EH (cell line): Measurements from ENCODE around the gene MYOF.
"Not testable (repeated sequence)": the region's sequence is repeated elsewhere in the genome, so short reads cannot be mapped to it uniquely, and the experiment has no call there.

Source experiments
- DNase-seq: peaks from one replicate; pipeline ENCODE4 v3.0.0-alpha.2; 2015; ENCODE audit warnings: low read depth

The MYOF gene

DNA sequence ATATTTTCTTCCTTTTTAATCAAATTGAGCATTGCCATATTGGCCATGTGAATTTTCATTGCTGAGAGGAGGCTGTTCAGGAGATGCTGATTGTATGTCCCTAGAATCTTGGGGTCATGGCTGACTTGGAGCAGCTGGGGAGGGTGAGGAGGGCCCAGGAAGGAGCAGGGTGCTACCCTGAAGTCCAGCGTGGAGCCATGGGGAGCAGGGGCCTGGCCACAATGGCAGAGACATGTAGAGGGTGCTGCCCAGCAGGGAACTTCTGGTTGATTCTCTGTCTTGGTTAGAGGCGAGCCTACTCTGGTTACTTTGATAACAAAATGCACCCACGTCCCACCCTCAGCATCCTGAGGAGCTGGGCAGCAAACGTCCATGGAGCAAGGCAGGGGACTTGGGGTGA, 186.0 kb downstream of the MYOF start:
- DNase-seq = no peak

DNA sequence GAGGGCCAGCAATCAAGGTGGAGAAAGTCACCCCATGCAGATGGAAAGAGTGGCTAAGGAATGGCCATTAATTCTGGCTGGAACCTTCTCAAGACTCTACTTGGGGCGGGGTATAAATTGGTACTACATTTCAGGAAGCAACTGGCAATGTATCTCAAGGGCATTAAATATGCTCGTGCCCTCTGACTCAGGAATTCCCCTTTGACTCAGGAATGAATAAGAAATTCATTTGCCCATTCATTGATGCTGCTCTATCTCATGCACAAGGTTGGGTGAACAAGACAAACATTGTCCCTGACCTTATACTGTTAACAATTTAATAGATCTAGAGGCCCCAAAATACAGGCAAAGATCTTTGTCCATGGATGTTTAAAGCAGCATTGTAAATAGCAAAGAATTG, 188.1 kb downstream of the MYOF start:
- DNase-seq = no peak

DNA sequence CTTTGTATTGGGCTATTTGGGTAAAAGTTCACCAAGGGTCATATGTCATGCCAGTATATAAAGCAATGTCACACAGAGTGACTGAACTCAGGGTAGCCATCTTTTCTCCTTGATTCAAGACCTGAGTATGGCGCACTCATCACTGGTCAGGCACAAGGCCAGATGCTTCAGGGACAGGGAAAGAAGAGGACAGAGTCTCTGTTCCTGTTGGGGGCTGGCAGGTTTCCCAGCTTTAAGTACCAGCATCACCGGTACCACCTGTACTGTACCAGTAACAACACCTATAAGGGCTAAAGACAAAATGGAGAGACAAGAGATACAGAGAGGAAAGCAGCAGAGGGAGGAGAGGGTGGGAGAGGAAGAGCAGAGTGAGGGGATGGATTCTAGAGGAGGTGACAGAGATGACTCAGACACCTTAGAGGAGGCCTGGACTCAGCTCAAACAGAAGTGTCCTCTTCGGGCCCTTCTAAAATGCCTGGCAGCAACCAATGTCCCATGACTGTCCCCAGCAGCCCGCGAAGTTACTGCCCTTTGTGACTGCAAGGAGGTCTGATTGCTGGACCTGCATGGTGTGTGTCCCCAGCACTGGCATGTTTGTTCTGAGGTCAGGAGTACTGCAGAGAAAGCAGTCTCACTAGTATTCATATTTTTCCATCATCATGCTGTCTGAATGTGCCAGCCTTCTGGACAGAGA, 191.3 kb downstream of the MYOF start:
- DNase-seq = no peak

DNA sequence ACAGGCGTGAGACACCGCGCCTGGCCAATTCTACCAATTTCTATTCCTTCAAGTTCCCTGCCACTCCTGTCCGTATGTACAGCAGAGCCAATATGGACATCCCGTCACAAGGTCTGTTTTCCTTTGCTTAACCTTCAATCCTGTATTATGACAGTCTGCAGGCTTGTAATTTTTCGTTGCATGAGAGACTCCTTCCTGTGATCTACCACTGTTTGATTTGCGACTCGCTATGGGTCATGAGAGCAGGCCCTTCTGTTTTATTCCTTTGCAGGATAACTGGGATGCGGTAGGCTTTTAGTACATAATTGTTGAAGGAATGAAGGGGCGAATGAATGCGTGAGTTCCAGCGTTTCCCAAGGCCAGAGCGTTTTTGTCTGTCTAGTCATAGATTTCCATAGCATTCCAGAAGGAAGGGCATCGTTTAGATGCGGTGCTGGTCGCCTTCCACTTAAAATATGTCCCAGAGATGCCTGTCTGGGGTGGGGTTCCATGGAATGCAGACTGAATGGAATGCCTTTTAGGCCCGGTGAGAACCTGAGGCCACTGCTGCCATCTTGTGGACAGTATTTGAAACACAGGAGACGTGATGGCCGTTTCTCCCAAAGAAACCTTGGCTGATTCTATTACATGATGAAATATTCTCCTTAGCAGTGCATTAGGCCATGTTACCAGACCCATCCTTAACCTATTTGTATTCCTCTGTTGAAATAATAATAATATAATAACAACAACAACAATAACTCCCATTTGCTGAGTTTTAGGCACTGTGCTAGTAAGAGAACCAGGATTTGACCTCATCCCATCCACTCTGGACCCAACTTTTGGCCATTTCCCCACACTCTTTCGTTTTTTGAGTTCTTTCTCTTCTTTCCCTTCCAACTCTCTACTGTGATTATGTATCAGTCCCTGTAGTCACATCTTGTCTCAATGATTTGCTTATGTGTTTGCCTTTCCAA, 193.2 kb downstream of the MYOF start:
- DNase-seq = peak; percentile 99

DNA sequence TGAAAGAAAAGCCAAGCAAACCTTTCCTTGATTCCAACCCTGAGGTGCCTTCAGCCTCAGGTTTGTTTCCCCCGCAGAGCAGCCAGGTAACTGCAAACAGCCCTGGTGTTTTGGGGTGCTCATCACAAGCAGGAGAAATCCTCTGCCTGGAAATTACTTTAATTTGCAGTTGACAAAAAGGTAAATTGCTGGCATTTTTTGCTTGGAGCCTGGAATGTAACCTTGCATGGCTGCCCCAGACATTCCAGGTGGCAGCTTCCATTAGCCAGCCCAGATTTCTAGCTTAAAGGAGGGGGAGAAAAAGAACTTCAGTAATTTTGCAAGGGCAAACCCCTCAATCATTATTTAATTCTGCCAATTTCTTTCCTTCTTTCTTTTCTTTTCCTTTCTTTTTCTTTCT, 194.4 kb downstream of the MYOF start:
- no peak for DNase-seq

DNA sequence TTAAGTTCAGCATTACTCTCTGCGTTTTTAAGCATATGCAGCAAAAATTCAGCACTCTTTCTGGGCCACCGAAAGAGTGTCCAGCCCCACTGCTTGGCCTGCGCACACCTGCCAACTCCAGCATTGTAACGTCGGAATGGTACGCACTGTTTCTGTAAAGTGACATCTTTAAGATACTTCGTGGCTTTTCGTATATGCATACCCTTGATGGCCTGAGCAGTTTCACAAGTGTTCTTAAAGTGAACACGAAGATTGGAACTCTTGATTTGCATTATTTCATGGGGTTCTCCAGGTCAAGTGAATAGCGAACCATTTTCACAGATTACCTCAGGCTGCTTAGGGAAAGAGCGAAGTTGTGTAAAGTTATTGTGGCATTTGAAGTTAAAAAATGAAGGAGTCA, 197.9 kb downstream of the MYOF start:
- DNase-seq = not testable (repeated sequence)

DNA sequence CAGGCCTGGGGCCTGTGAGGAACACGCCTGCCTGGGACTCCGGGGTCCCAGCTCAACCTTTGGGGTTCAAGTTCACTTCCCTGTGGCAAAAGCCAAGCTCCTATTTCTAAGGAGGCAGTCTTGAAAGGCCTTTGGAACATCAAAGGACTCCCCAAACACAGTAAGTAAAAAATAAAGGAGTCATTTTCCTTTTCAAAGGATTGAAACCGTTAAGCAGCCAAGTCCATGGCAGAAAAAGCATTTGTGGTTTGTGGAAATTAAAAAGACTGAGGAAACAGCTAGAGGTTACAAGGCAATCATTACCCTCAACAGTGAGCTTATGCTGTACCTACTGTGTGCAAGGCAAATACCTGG, 200.8 kb downstream of the MYOF start:
- DNase-seq = no peak

DNA sequence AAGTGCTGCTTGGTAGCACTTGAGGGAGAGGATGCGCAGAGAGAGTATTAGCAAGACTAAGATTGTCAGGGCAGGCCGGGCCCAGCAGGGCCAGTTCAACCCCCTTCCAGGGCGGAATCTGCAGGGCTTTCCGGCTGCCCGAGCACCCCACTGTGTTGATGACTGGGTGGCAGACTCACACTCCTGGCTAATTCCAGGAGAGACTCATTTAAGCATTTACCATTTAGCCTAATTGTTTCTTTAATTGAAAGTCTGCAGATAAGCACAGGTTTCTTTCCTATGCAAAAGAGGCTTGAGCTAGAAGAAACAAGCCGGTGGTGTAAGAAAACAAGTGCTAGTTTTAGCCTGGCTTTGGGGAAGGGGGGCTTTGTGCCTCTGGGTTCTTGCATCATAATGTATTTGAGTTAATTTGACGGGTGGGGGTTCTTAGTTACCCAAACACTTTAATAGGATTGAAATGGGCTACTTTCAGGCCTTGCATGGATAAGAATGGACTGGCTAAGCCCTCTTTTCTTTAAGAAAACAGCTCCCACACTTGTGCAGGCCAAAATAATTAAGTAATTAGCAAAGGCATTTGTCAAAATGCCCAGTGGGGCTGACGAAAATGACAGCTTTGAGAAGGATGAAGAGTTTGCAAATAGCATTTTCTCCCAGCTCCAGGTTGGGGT, 201.3 kb downstream of the MYOF start:
- no peak for DNase-seq

DNA sequence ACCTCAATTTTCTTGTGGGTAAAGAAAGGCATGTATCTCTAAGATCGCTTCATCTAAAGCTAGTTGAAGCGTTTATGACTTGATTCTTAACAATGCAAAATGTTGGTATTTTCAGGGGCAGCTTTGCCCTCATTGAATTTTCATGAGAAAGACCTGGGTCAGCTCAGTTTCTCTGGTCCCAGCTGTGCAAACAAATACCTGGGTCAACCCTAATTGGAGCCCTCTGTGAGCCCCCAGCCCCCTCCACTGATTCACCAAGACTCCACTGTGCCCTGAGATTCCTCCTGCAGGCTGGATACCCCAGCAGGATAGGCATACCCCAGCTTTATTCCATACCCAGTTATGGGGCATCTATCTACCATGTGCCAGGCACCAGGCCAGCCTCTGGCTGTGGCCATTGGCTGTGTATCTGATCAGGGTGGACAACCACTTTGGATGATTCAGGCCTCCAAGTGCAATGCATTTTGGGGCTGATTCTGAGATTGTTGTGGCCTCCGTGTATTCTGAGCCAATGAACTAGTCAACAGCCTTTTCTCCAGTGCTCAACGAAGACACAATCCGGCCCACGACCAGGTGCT, 201.9 kb downstream of the MYOF start:
- DNase-seq = no peak

DNA sequence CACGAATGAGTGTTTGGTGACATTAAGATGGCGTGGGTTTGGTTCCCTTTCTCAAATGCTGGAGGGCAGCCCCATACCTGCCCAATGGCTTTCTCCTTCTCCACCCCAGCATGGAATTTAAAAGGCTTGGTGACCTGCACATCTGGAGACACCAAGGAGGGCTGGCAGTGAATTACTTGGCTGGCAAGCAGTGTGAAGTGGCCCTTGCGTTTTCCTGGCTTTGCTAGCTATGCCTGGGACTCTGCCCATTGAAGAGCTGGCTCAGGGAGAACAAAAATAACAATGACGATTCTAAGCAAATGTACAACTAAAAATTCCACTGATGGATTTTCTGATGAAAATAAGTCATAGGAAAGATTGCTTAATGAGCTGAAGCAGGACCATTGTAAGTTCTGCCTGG, 204.8 kb downstream of the MYOF start:
- no peak for DNase-seq

DNA sequence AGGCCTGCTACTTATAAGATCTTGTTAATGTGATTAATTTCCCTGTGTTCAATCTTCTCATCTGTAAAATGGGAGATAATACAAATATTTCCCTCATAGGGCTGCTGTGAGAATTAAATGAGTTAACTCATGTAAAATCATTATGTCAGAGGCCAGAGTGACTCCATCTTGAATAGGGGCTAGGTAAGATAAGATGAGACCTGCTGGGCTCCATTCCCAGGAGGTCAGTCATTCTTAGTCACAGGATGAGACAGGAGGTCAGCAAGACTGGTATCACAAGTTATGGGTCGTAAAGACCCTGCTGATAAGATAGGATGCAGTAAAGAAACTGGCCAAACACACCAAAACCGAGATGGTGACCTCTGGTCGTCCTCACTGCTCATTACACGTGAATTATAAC, 207.7 kb downstream of the MYOF start:
- no peak for DNase-seq

DNA sequence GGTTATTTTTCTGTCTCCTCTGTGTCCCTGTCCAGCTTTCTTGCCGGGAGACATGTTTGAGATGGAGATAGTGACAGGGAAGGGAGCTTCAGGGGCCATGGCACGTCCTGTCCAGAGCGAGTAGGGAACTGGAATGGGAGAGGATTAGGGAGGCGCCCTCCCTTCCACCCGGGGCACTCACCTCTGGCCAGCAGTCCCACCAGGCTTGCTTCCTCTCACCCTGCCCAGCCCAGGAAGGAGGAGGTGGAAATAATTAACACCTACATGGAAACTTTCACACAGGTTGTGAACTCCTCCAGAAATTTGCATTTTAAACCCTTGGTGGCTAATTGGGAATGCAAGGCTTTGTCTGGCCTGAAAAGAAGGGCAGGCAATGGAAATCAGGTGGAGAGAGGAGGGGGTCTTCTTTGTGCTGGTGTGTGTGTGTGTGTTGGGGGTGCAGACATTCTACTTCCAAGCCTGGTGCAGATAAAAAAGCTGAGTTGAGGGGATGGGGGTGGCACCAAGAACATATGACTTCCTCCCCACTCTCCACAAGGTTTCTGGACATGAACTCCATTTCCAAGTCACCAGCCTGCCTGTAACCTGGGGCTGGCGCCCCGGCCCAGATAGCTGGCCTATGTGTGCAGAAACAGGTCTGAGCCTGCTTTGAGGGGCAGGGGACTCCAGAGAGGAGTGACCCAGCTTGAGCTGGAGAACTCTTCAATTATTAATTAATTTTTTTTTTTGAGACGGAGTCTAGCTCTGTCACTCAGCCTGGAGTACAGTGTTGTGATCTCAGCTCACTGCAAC, 209.1 kb downstream of the MYOF start:
- no peak for DNase-seq

DNA sequence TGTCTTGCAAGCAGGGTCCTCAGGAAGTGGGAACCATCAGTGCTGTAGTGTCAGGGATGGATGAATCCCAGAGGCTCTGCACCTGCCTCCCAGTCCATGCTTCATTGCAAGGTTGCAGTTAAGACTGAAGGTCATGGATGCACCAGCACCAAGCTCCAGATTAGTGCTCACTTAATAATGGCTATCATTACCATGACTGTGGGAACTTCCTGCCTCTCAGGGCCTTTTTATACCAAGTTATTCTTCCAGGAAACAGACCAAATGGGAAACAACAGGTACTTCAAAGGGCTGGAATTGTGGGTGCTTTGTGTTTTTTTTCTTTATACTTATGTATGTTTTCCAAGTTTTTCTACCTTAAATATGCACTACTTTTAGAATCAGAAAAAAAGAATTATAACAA, 210.8 kb downstream of the MYOF start:
- DNase-seq = no peak

DNA sequence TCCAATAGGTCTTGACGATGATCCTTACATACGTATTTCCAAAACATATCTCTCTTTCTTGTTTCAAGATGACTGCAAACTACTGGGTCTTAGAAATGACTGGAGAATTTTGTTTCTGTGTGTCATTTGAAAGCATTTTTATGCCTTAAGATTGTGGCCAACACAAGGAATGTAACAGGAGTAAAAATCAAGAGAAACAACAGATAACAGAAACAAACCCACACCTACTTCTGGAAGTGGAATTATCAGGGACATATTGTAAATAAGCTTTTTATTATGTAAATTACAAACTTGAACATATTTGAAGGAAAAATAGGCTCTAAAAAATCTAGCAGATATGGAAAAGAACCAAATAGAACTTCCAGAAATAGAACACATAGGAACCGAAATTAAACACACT, 212.9 kb downstream of the MYOF start:
- DNase-seq = no peak

DNA sequence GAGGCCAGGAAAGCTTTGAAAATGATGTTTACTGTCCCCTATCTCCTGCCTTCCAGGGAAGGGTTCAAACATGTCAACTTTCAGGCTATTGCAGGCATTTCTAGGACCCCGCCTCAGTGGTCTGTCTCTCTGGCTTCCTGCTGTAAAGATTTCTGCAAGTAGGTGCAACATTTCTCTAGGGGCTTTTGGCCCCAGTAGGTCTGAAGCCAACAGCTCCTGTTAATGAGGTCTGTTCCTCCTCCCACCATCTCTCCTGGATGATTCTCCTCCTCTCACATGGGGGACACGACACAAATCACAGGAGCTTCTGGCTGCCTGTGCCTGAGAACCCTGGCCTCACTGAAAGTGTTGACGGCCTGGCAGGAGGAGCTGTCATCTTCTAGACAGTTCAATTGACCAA, 214.1 kb downstream of the MYOF start:
- DNase-seq = no peak

DNA sequence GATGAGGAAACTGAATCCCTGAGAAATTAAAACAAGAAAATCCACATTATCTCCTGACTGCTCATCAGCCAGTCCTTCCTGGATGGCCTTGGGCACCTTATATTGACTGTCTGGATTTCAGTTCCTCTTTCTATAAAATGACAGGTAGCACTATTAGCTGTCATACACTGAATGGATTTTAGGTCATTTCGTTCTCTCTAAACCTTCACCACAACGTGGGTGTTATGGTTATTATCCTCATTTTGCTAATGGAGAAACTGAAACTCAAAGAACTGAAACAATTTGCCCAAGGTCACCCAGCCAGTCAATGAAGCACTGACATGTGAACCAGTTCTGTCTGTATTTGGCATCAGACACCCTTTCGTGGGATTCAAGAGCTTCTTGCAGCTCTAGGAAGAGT, 214.6 kb downstream of the MYOF start:
- DNase-seq = no peak

DNA sequence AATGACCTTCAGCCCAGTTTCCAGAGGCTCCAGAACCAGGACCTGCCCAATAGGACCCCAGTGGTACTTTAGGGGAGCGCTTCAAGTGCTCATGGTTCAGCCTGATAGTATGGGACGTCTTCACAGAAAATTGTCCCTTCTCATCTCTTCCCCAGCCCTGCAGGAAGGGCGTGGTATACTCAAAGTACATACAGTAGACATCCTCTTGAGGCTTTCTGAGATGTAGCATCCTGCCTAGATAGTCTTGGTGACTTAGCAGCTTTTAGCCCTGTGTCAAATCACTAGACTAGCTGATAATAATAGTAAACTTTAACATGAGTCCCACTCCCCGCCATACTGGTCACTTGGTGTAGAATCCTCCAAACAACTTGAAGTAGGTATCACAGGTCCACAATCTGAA, 215.3 kb downstream of the MYOF start:
- no peak for DNase-seq

DNA sequence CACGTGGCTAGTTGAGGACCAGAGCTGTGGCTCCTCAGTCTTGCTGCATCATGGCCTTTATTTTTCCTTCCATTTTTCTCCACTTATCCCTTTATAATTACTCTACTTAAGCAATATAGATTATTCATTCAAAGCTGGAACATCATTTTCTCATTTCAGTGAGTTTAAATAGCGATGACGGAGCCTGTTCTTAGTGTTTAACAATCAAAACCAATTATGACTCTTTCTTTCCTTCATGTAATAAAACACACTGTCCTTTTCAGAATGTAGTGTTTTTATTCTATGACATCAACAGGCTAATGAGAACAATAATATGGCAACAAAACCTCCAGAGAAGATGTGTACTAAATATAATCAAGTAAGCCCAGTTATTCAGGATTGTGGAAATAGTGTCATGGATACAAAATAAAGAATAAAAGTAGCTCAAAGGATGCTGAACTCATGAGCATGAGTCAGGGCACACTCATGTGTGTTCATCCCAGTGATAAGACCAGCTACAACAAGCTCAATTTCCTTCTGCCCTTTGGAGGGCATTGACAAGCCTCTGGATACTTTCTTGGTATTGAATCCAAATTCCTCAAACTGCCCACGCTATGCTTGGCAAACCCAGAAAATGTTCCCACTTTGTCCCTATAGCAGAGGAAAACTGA, 220.0 kb downstream of the MYOF start:
- DNase-seq = peak; percentile 50

DNA sequence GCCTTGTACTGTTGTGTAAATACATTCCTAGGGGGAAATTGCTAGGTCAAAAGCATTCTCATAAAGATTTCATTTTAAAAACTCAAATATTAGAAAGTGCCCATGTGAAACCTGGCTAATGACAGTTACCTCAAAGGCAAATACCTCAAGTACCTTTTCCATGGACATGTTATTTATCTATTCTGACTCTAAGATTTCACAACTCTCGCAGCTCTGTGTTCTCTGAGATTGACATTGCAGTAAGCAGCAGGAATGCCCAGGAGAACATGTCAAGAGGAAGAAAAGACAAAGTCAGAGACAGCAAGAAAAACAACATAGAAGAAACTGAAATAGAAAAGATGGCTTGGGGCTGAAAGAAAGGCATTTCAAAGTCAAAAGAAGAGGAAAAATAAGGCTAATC, 221.0 kb downstream of the MYOF start:
- no peak for DNase-seq

DNA sequence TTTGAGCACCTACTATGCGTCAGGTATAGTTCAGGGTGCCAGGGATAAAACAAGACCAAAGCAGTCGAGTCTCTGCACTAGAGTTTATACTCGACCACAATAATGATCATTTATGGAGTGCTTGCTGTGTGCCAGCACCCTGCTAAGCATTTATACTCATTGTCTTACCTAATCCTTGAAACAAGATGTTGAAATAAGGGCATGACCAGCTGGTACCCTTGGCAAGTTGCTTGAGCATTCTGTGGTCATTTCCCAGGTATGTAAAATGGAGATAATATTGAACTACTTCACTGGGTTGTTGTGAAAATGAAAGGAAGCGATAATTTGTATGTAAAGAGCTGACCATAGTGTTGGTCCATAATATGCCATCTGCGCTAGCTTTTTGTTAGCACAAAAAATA, 223.0 kb downstream of the MYOF start:
- no peak for DNase-seq
